ENCODE data around the gene HDAC4. TPM values are rescaled to one million over a fixed set of nuclear protein-coding genes. Genes with fewer than 3 reads are reported as not detected.

Gene HDAC4
- total RNA-seq, 1 experiment from 2014 or later: 47.6 TPM

GRCh38 chr2:239137898-239138283 is 262.9 kb downstream of the HDAC4 start:
- Histone ChIP-seq H2AFZ (ENCODE audit: low read depth, low read length, poor library complexity, severe bottlenecking) (no peak overlapping the region), H3K4me3 (replicated peaks in 1 of 2; ENCODE audit: low read depth in 1 of 2, low read length in 2 of 2) (no peak overlapping the region), H3K27me3 (ENCODE audit: insufficient read depth, low read length) (no peaks in the 10 kb centered on the region), H4K20me1 (ENCODE audit: insufficient read depth) (no peaks in the 10 kb centered on the region), H3K36me3 (ENCODE audit: control insufficient read depth in 1 of 2, insufficient read depth in 2 of 2, low read length in 2 of 2) (peaks cover 1 to 4% of the 10 kb centered on the region in 2 experiments; a peak in 2 of 4 replicates), H3K9ac (ENCODE audit: low read length) (no peak overlapping the region), H3K4me1 (ENCODE audit: control insufficient read depth in 1 of 2, insufficient read depth in 2 of 2, low read length in 2 of 2) (no peaks in the 10 kb centered on the region), H3K79me2 (ENCODE audit: insufficient read depth, low read length) (no peaks in the 10 kb centered on the region), H3K9me3 (ENCODE audit: control insufficient read depth in 1 of 2, insufficient read depth in 1 of 2, low read depth in 1 of 2, low read length in 2 of 2) (no peaks in the 10 kb centered on the region), H3K27ac (ENCODE audit: low read depth, low read length) (no peak overlapping the region), H3K4me2 (ENCODE audit: low read length) (no peak overlapping the region), H3K9me2 (ENCODE audit: insufficient read depth) (no peaks in the 10 kb centered on the region)
- no peak for DNase-seq (ENCODE audit: low read depth, low spot score)
- CTCF ChIA-PET: no interaction called here
- no TSS peak for BruUV-seq (replicated peaks)
- no peak for ATAC-seq
- RAD21 ChIA-PET (ENCODE audit: low non-redundant PET in 1 of 2, low total read pairs in 2 of 2, uncharacterized antibody in 2 of 2, unreplicated experiment in 2 of 2): no interaction called here
- no peak for TF ChIP-seq RAD21 (IDR thresholded peaks at IDR 0.05; ENCODE audit: low read depth)
- TF ChIP-seq ATF3 (IDR thresholded peaks at IDR 0.05): no peak
- TF ChIP-seq, protein P1, sequence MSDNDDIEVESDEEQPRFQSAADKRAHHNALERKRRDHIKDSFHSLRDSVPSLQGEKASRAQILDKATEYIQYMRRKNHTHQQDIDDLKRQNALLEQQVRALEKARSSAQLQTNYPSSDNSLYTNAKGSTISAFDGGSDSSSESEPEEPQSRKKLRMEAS (IDR thresholded peaks at IDR 0.05): no peak
- no peak for TF ChIP-seq JUND (IDR thresholded peaks at IDR 0.05)
- no peak for TF ChIP-seq ZFX (IDR thresholded peaks at IDR 0.05)
- TF ChIP-seq ZBTB33 (IDR thresholded peaks at IDR 0.05; ENCODE audit: extremely low read depth, insufficient replicate concordance, low read length): no peak
- no peak for TF ChIP-seq POLR2AphosphoS5 (IDR thresholded peaks at IDR 0.05; ENCODE audit: low read depth, low read length)
- intact Hi-C loops (cut with micrococcal nuclease): no loop called here
- POLR2A ChIA-PET: no interaction called here
